ENCODE measurements around the gene ZFAND6.

Gene ZFAND6

GRCh38 chr15:80184554-80184953 is 125.1 kb downstream of the ZFAND6 start:
- H3K27ac ChIP-seq (ENCODE audit: poor library complexity, severe bottlenecking): no peak overlapping the region

GRCh38 chr15:80185152-80185551 is 125.7 kb downstream of the ZFAND6 start:
- H3K27ac ChIP-seq (ENCODE audit: poor library complexity, severe bottlenecking): no peak overlapping the region
- ATAC-seq (ENCODE audit: low read depth) (no peak), DNase-seq (ENCODE audit: low spot score) (no peak)
- H3K27me3 ChIP-seq (ENCODE audit: insufficient read depth, poor library complexity, severe bottlenecking): no peaks in the 10 kb centered on the region
- H3K36me3 ChIP-seq (ENCODE audit: low read depth): peaks cover 16% of the 10 kb centered on the region; the same call in 1 of the 2 replicates
- no peaks in the 10 kb centered on the region for H3K9me3 ChIP-seq (ENCODE audit: severe bottlenecking)
- no peaks in the 10 kb centered on the region for H3K4me1 ChIP-seq (ENCODE audit: insufficient read depth, poor library complexity, severe bottlenecking)
- no peak for TF ChIP-seq CTCF (IDR thresholded peaks at IDR 0.05; ENCODE audit: poor library complexity, severe bottlenecking)
- H3K4me3 ChIP-seq (ENCODE audit: severe bottlenecking): no peak overlapping the region

More at GRCh38 chr15:80184554-80184953, 125.1 kb downstream of the ZFAND6 start:
- Histone ChIP-seq H3K4me1 (ENCODE audit: insufficient read depth, poor library complexity, severe bottlenecking) (peaks cover 1% of the 10 kb centered on the region), H3K36me3 (ENCODE audit: low read depth) (peaks cover 16% of the 10 kb centered on the region; the same call in 1 of the 2 replicates), H3K9me3 (ENCODE audit: severe bottlenecking) (no peaks in the 10 kb centered on the region), H3K4me3 (ENCODE audit: severe bottlenecking) (no peak overlapping the region), H3K27me3 (ENCODE audit: insufficient read depth, poor library complexity, severe bottlenecking) (no peaks in the 10 kb centered on the region)
- TF ChIP-seq CTCF (IDR thresholded peaks at IDR 0.05; ENCODE audit: poor library complexity, severe bottlenecking): no peak
- no peak for ATAC-seq (ENCODE audit: low read depth)
- no peak for DNase-seq (ENCODE audit: low spot score)

DNA sequence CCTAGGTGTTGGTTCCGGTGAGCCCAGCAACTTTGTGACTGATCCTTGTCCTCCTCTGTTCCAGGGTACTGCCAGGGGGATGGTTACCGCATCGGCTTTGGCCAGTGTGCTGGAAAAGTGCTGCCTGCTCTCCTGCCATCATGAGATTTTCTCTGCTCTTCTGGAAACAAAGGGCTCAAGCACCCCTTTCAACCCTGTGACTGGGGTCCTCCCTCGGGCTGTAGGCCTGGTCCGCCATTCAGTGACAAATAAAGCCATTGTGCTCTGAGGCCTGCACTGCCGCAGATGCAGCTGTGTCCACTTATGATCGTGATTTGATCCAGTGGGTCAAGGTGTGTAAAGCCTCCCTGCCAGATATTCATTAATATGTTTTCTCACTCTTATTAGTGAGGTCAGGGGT is 126.6 kb downstream of the ZFAND6 start:
- Histone ChIP-seq H3K27ac (ENCODE audit: poor library complexity, severe bottlenecking) (no peak overlapping the region), H3K4me3 (ENCODE audit: severe bottlenecking) (no peak overlapping the region), H3K27me3 (ENCODE audit: insufficient read depth, poor library complexity, severe bottlenecking) (no peaks in the 10 kb centered on the region), H3K9me3 (ENCODE audit: severe bottlenecking) (no peaks in the 10 kb centered on the region), H3K4me1 (ENCODE audit: insufficient read depth, poor library complexity, severe bottlenecking) (no peaks in the 10 kb centered on the region), H3K36me3 (ENCODE audit: low read depth) (peaks cover 14% of the 10 kb centered on the region; the same call in 1 of the 2 replicates)
- ATAC-seq (ENCODE audit: low read depth): no peak
- no peak for DNase-seq (ENCODE audit: low spot score)
- no peak for TF ChIP-seq CTCF (IDR thresholded peaks at IDR 0.05; ENCODE audit: poor library complexity, severe bottlenecking)

DNA sequence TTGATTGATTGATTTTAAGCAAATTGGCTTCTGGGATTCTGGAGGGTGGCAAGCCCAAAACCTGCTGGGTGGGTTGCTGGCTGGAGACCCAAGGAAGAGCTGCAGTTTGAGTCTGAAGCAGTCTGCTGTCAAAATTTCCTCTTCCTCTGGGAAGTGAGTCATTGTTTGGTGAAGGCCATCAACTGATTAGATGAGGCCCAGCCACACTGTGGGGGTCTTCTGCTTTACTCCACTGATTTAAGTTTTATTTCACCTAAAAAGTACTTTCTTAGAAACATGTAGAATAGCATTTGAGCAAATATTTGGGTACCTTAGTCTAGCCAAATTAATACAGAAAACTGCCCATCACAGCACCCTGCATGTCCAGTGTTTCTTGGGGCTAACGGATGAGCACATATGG is 127.1 kb downstream of the ZFAND6 start:
- no peak overlapping the region for H3K4me3 ChIP-seq (ENCODE audit: severe bottlenecking)
- no peak for ATAC-seq (ENCODE audit: low read depth)
- H3K36me3 ChIP-seq (ENCODE audit: low read depth): peaks cover 8% of the 10 kb centered on the region; the same call in 1 of the 2 replicates
- no peak overlapping the region for H3K27ac ChIP-seq (ENCODE audit: poor library complexity, severe bottlenecking)
- H3K4me1 ChIP-seq (ENCODE audit: insufficient read depth, poor library complexity, severe bottlenecking): no peaks in the 10 kb centered on the region
- no peak for DNase-seq (ENCODE audit: low spot score)
- H3K9me3 ChIP-seq (ENCODE audit: severe bottlenecking): no peaks in the 10 kb centered on the region
- H3K27me3 ChIP-seq (ENCODE audit: insufficient read depth, poor library complexity, severe bottlenecking): no peaks in the 10 kb centered on the region
- no peak for TF ChIP-seq CTCF (IDR thresholded peaks at IDR 0.05; ENCODE audit: poor library complexity, severe bottlenecking)
